Spleen (tissue), 11 donors: ENCODE results near the gene VAV2. TPM values are rescaled to one million over a fixed set of nuclear protein-coding genes. Genes with fewer than 3 reads are reported as not detected.

ENCODE experiments used
- DNase-seq: peaks from one replicate; pipeline ENCODE4 v3.0.0-alpha.2; 2020
- H3K27ac ChIP-seq, 8 donors: fragments of 200-600 bp; sonication (generic) in 7 of 8; 1 replicate in 4 of 8; 2 replicates in 4 of 8; pipeline versions ENCODE4 v1.5.0 to v1.8.0; 2016 to 2021; ENCODE audit warnings: inconsistent platforms in 4 of 8, mild to moderate bottlenecking in 4 of 8, moderate library complexity in 1 of 8
- H3K27me3 ChIP-seq, 7 donors: fragments of 200-600 bp; sonication (generic) in 6 of 7; replicated peaks in 1 of 7; 1 replicate in 4 of 7; 2 replicates in 3 of 7; pipeline versions ENCODE4 v1.5.0 to v1.8.0; 2016 to 2021; ENCODE audit warnings: inconsistent platforms in 3 of 7, mild to moderate bottlenecking in 1 of 7
- H3K36me3 ChIP-seq, 6 donors: fragments of 200-600 bp; sonication (generic) in 5 of 6; 1 replicate in 4 of 6; 2 replicates in 2 of 6; pipeline versions ENCODE4 v1.5.0 to v1.8.0; 2016 to 2021; ENCODE audit warnings: inconsistent platforms in 2 of 6
- H3K4me1 ChIP-seq, 6 donors: fragments of 200-600 bp; sonication (generic) in 5 of 6; 1 replicate in 3 of 6; 2 replicates in 3 of 6; pipeline versions ENCODE4 v1.5.0 to v1.8.0; 2016 to 2021; ENCODE audit warnings: inconsistent platforms in 3 of 6
- H3K4me3 ChIP-seq, 8 donors: fragments of 200-600 bp; sonication (generic) in 7 of 8; 1 replicate in 4 of 8; 2 replicates in 4 of 8; pipeline versions ENCODE4 v1.5.0 to v1.8.0; 2016 to 2021; ENCODE audit warnings: inconsistent platforms in 4 of 8, mild to moderate bottlenecking in 4 of 8, moderate library complexity in 2 of 8
- H3K9me3 ChIP-seq, 8 donors: fragments of 200-600 bp; sonication (generic) in 7 of 8; 1 replicate in 4 of 8; 2 replicates in 4 of 8; pipeline versions ENCODE4 v1.5.0 to v1.8.0; 2016 to 2021; ENCODE audit warnings: inconsistent platforms in 4 of 8
- POLR2A ChIP-seq, 3 donors: fragments of 450-650 bp; IDR thresholded peaks; one replicate each; pipeline ENCODE4 v1.5.1; 2017; ENCODE audit warnings: antibody characterized with exemption in 3 of 3, mild to moderate bottlenecking in 1 of 3
- POLR2AphosphoS5 ChIP-seq, 3 donors: sonication (generic); formaldehyde crosslinking; IDR thresholded peaks; one replicate each; pipeline ENCODE4 v1.5.1; 2017; ENCODE audit warnings: antibody characterized with exemption in 3 of 3
- WGBS, 5 donors: extraction: QIAGEN DNeasy Blood & Tissue Kit in 3 of 5; methylation state at CpG; one replicate each; pipeline versions ENCODE4 v1.1.5 to v1.1.7; 2013 to 2018; 5-methylcytosine and 5-hydroxymethylcytosine counted together
- intact Hi-C: fragments of 100-400 bp; cut with DNase I; formaldehyde crosslinking; loops from one replicate; pipeline ENCODE4 v1.15.0; 2023; ENCODE audit warnings: low total_unique reads
- polyA plus RNA-seq, 3 donors: library from polyadenylated mRNA; stranded (reverse); fragments of 200-250 nt; gene quantifications; one replicate each; pipeline ENCODE4 v1.2.1, GENCODE V29; 2013
- total RNA-seq, 7 donors: library from RNA; depleted of rRNA in 3 of 7; stranded (reverse); fragments of >200 nt in 3 of 7; fragmentation: NEBNext Ultra II Directional in 4 of 7; extraction: Animal tissue kit (Norgen Biotek cat#: 25700) in 4 of 7; gene quantifications; one replicate each; pipeline versions ENCODE4 v1.1.0 to v1.2.1, GENCODE V29; 2016 to 2021
- TF ChIP-seq, protein P1 (sequence below), 11 experiments: fragments of 200-600 bp in 7 of 11; fragments of 450-650 bp in 4 of 11; sonication (generic) in 4 of 11; IDR thresholded peaks in 8 of 11; conservative IDR thresholded peaks in 3 of 11; 1 replicate in 7 of 11; 2 replicates in 4 of 11; pipeline versions ENCODE4 v1.4.0 to v1.8.0; 2016 to 2021; ENCODE audit warnings: antibody characterized with exemption in 11 of 11, inconsistent platforms in 4 of 11, mild to moderate bottlenecking in 1 of 11
- donor health status: healthy with polysubstance abuse.
- donor health status: DM: no; HTN: no; CAD: no; lungs with moderate emphysema.
- donor health status: DM: no; HTN: no; CAD: no.
- donor health status: Bipolar disorder and iron deficiency.
- donor health status: healthy.
- donor health status: DM: no; HTN: no; CAD: no.
- donor health status: DM: yes; HTN: yes; CAD: no.

Gene VAV2
- total and polyA plus RNA-seq, 10 donors: 14.2 to 39.2 (median 23.3) TPM

- 85 to 93% (median 92%) methylated on average over 11 to 17 of the region's 17 CpGs for WGBS, 5 donors
- no peak overlapping the region for H3K27ac ChIP-seq
- no peak for DNase-seq
- no peaks in the 10 kb centered on the region for H3K27me3 ChIP-seq
- no peaks in the 10 kb centered on the region for H3K36me3 ChIP-seq
- H3K9me3 ChIP-seq: no peaks in the 10 kb centered on the region
- intact Hi-C loops: no loop called here
- TF ChIP-seq POLR2AphosphoS5 (IDR thresholded peaks at IDR 0.05): no peak
- TF ChIP-seq POLR2A (IDR thresholded peaks at IDR 0.05): no peak
- TF ChIP-seq, protein P1, sequence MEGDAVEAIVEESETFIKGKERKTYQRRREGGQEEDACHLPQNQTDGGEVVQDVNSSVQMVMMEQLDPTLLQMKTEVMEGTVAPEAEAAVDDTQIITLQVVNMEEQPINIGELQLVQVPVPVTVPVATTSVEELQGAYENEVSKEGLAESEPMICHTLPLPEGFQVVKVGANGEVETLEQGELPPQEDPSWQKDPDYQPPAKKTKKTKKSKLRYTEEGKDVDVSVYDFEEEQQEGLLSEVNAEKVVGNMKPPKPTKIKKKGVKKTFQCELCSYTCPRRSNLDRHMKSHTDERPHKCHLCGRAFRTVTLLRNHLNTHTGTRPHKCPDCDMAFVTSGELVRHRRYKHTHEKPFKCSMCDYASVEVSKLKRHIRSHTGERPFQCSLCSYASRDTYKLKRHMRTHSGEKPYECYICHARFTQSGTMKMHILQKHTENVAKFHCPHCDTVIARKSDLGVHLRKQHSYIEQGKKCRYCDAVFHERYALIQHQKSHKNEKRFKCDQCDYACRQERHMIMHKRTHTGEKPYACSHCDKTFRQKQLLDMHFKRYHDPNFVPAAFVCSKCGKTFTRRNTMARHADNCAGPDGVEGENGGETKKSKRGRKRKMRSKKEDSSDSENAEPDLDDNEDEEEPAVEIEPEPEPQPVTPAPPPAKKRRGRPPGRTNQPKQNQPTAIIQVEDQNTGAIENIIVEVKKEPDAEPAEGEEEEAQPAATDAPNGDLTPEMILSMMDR (IDR thresholded peaks at IDR 0.05 in 8 of 11, conservative IDR thresholded peaks at IDR 0.05 in 3 of 11): no peak
- H3K4me1 ChIP-seq: peaks cover 0 to 56% (median 12%) of the 10 kb centered on the region in 6 donors
- H3K4me3 ChIP-seq: no peak overlapping the region
These were observed 114.2 kb downstream of the VAV2 start for GRCh38 chr9:133877967-133878366.

- DNase-seq: no peak
- H3K36me3 ChIP-seq: no peaks in the 10 kb centered on the region
- H3K27ac ChIP-seq: no peak overlapping the region
- TF ChIP-seq POLR2A (IDR thresholded peaks at IDR 0.05): no peak
- TF ChIP-seq, protein P1 (IDR thresholded peaks at IDR 0.05 in 8 of 11, conservative IDR thresholded peaks at IDR 0.05 in 3 of 11): no peak
- TF ChIP-seq POLR2AphosphoS5 (IDR thresholded peaks at IDR 0.05): no peak
- H3K4me3 ChIP-seq: no peak overlapping the region
- intact Hi-C loops: no loop called here
- peaks cover 0 to 56% (median 12%) of the 10 kb centered on the region in 6 donors for H3K4me1 ChIP-seq
- H3K9me3 ChIP-seq: no peaks in the 10 kb centered on the region
- no peaks in the 10 kb centered on the region for H3K27me3 ChIP-seq
- 87 to 92% (median 91%) methylated on average over 2 to 5 of the region's 5 CpGs for WGBS, 5 donors
These were observed 114.8 kb downstream of the VAV2 start for GRCh38 chr9:133877327-133877726.

DNA sequence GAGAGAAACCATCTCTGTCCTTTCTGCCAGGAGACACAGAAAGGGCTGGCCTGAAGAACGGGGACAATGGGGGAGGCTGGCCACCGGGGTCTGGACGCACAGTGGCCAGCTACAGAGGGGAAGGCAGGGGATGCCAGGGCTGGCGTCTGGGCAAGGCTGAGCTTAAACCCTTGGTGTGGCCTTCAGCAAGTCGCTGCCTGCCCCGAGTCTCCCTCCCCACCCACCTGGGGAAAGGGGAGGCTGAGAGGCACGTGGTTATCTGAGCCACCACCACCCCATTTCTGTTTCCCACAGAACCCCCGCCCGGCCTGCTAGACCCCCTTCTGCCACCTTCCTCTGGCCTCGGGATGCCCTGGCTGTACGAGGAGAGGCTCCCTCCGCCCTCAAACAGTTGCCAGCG, 115.3 kb downstream of the VAV2 start:
- H3K27ac ChIP-seq: no peak overlapping the region
- H3K4me3 ChIP-seq: no peak overlapping the region
- 79 to 91% (median 82%) methylated on average over 12 to 13 of the region's 13 CpGs for WGBS, 5 donors
- no peak for DNase-seq
- intact Hi-C loops: no loop called here
- TF ChIP-seq, protein P1 (IDR thresholded peaks at IDR 0.05 in 8 of 11, conservative IDR thresholded peaks at IDR 0.05 in 3 of 11): no peak
- no peak for TF ChIP-seq POLR2A (IDR thresholded peaks at IDR 0.05)
- no peak for TF ChIP-seq POLR2AphosphoS5 (IDR thresholded peaks at IDR 0.05)
- H3K27me3 ChIP-seq: no peaks in the 10 kb centered on the region
- no peaks in the 10 kb centered on the region for H3K36me3 ChIP-seq
- H3K4me1 ChIP-seq: peaks cover 0 to 52% (median 12%) of the 10 kb centered on the region in 6 donors
- no peaks in the 10 kb centered on the region for H3K9me3 ChIP-seq

GRCh38 chr9:133876144-133876543, 116.0 kb downstream of the VAV2 start:
- intact Hi-C loops: no loop called here
- Histone ChIP-seq H3K27me3 (no peaks in the 10 kb centered on the region), H3K4me1 (peaks cover 0 to 45% (median 9%) of the 10 kb centered on the region in 6 donors), H3K27ac (no peak overlapping the region), H3K4me3 (no peak overlapping the region), H3K9me3 (no peaks in the 10 kb centered on the region), H3K36me3 (no peaks in the 10 kb centered on the region)
- DNase-seq: no peak
- TF ChIP-seq POLR2AphosphoS5 (IDR thresholded peaks at IDR 0.05) (no peak), POLR2A (IDR thresholded peaks at IDR 0.05) (no peak)
- 90 to 93% (median 93%) methylated on average over 11 of the region's 11 CpGs for WGBS, 5 donors

DNA sequence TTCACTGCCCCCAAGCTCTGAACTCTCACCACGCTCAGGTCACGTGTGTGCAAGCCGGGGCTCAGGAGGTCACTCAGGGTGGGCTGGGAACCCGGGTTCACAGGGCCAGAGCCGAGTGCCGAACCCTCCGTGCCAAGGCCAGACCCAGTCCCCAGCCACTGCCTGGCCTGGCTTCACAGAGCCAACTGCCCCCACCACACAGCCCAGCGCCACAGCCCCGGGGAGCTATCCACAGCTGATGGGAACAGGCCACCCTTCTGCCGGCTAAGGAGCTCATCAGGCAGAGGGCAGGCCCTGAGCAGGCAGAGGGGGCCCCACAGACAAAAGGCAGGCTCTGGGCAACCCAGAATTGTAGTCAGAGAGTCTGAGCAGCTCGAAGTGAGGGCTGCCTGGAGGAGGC, 117.0 kb downstream of the VAV2 start:
- no peak for DNase-seq
- TF ChIP-seq POLR2AphosphoS5 (IDR thresholded peaks at IDR 0.05) (no peak), POLR2A (IDR thresholded peaks at IDR 0.05) (no peak)
- TF ChIP-seq, protein P1 (IDR thresholded peaks at IDR 0.05 in 8 of 11, conservative IDR thresholded peaks at IDR 0.05 in 3 of 11): no peak
- intact Hi-C loops: no loop called here
- H3K27ac ChIP-seq: no peak overlapping the region
- H3K4me1 ChIP-seq: peaks cover 0 to 41% (median 13%) of the 10 kb centered on the region in 6 donors
- WGBS, 5 donors: 90 to 93% (median 92%) methylated on average over 11 of the region's 11 CpGs
- H3K36me3 ChIP-seq: no peaks in the 10 kb centered on the region
- no peaks in the 10 kb centered on the region for H3K9me3 ChIP-seq
- H3K4me3 ChIP-seq: no peak overlapping the region
- no peaks in the 10 kb centered on the region for H3K27me3 ChIP-seq
